D721Med (cell line): ENCODE results near the gene DDX1.

Source experiments
- DNase-seq: peaks from one replicate; pipeline ENCODE4 v3.0.0; 2011; ENCODE audit warnings: low spot score; ENCODE audit not compliant: insufficient read length
- FAIRE-seq: peaks from 2 replicates; lab custom pipeline; 2011; peaks lifted over from hg19 to GRCh38; lab: Jason Lieb, UNC
- TF ChIP-seq, protein P1 (sequence below): IDR thresholded peaks from 2 replicates; pipeline ENCODE4 v1.5.1; 2012; ENCODE audit warnings: mild to moderate bottlenecking, control low read depth; ENCODE audit not compliant: insufficient read depth; ENCODE audit errors: missing control alignments

The DDX1 gene

DNA sequence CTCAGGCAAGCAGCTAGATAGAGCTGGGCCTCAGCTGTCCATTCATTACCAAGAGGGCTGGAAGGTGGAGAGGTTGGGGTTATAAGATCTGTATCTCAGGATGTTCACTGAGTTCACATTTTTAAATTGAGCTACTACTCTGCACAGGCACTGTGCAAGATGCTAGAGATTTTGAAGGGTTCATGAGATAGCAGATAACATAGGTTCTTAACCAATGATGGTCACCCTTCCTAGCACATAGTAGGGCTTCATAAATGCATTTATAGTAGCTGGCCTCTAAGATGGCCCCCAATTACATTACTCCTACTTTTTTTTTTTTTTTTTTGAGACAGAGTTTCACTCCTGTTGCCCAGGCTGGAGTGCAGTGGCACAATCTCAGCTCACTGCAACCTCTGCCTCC lies 79.7 kb downstream of the DDX1 start:
- FAIRE-seq, result no peak
- no peak for DNase-seq
- TF ChIP-seq, protein P1, sequence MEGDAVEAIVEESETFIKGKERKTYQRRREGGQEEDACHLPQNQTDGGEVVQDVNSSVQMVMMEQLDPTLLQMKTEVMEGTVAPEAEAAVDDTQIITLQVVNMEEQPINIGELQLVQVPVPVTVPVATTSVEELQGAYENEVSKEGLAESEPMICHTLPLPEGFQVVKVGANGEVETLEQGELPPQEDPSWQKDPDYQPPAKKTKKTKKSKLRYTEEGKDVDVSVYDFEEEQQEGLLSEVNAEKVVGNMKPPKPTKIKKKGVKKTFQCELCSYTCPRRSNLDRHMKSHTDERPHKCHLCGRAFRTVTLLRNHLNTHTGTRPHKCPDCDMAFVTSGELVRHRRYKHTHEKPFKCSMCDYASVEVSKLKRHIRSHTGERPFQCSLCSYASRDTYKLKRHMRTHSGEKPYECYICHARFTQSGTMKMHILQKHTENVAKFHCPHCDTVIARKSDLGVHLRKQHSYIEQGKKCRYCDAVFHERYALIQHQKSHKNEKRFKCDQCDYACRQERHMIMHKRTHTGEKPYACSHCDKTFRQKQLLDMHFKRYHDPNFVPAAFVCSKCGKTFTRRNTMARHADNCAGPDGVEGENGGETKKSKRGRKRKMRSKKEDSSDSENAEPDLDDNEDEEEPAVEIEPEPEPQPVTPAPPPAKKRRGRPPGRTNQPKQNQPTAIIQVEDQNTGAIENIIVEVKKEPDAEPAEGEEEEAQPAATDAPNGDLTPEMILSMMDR, result no peak

DNA sequence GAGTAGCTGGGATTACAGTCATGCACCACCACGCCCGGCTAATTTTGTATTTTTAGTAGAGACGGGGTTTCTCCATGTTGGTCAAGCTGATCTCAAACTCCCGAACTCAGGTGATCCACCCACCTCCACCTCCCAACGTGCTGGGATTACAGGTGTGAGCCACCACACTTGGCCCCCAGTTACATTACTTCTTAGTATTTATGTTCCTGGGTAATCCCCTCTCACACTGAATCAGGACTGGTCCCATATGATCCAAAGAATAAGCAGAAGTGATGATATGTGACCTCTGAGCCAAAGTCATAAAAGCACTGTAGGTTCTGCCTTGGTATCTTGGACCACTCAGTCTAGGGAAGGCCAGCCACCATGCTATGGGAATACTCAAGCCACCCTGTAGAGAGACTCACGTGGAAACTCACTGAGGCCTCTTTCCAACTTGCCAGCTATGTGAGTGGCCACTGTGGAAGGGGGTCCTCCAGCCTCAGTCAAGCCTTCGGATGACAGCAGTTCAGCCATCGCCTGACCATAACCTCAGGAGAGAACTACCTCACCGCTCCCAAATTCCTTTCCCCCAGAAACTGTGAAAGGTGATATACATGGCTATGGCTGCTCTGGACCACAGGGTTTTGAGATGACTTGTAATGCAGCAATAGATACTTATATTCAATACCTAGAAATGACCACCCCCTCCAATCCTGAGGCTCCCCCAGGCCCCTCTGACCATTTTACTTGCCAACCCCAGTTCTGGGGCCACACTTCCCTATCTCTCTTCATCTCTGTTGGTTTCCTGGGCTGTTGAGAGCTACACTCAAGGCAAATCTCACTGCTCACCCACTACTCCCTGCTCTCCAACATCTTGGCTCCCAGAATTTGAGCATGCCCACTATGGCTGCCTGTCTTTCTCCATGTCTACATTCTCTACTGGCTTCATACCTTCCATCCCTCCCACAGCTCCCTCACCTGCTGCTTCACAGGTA lies 80.5 kb downstream of the DDX1 start:
- no peak for DNase-seq
- TF ChIP-seq, protein P1, result no peak
- FAIRE-seq, result no peak

DNA sequence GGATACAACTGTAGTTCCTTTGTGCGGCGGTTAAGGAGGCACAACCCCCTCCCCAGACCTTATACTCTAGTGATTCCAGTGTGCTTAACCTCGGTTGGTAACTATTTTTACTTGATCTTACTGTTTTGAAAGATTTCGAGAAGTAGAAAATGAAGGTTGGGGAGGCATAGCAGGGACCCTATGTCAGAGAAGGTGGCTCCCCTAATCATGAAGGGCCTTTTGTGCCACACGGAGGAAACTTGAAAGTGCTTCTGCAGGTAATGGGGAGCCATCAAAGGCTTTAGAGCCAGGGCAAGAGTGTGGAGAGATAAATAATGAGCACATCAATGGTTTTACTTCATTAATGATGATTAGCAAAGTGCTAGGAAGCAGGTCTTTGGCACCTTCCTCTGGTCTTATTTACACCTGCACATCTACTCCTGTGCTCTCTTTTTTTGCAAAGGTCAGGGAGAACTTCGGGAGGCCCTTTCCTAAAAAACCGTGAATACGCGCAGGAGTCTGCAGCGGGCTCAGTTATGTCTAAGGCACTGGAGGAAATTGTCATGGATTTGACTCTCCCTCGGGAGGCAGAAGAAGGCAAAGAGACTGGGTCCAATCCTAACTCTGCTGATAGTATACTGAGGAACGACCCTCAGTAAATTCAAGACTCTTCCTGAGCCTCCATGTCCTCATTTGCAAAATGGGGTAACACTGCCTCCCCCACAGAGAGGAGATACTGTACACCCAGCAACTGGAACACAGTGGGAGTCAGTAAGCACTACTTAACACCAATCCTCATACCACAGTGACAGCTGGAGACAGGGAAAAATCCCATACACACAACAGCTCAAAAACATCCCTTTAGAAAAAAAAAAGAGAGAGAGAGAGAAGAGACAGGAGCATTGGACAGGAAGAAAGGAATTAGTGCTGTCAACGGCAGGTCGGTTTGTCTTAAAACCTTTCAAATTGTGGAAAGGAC lies 81.6 kb downstream of the DDX1 start:
- TF ChIP-seq, protein P1, result no peak
- no peak for DNase-seq
- FAIRE-seq, result no peak

DNA sequence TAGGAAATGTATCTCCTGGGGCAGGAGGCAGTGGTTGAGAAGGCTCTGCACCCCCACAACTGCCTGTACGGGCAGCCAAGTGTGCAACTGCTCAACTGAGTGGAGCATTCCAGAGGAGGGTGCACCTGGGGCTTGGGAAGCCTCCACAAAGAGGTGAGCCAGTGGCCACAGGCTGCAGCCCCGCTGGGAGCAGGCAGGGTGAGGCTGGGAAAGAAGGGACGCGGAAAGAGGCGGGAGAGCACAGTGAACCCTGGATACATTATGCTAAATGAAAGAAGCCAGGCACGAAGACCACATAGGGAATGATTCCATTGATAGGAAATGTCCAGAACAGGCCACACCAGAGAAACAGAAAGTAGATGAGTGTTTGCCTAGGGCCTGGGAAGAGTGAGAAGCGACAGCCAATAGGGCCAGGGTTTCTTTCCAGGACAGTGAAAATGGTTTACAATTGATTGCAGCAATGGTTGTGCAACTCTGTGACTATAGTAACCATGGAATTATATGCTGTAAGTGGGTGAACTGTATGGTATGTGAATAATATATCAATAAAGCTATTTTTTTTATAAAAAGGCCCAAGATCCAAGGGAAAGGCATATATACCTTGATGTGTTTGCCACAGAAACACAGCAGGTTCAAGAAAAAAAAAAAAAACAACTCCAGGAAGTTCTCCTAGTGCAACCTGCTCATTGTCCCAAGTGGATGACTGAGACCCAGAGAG lies 82.4 kb downstream of the DDX1 start:
- DNase-seq, result no peak
- no peak for FAIRE-seq
- TF ChIP-seq, protein P1, result no peak

DNA sequence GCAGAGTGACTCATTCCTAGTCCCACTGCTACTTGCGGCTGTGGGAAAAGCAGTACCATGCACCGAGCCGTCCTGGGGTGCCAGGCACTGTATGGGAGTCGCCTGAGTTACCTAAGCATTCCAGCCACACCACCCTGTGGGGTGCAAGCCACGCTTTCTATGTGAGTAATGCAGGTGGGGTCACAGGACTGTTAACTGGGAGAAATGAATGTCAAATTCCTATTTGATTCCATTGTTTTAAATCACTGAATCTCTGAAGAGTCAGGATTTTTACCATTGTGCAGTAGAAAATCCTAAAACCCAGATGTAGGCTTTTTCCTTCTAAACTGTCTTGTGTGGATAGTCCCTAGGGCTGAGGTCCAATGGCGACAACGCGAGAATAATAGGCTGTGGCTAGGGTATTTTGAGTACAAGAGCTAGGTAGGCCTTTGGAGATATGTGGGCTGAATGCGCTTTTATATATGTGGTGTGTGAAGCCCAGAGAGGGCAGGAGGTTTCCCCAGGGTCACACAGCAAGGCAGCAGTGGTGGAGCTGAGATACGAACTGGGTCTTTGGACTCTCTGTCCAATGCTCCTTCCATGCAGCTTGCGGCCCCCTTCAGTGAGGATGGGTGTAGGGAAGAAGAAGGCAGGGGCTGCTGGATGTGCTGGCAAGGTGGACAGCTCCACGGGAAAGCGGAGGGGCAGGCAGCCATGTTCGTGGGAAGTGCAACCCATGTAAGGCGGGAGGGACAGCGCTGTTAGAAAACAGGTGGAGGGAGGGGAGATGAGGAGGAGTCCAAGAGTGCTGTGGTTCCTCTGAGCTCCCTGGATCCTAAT lies 83.2 kb downstream of the DDX1 start:
- DNase-seq (no peak), FAIRE-seq (no peak)
- TF ChIP-seq, protein P1, result no peak
